K562 (cell line): ENCODE results near the gene G6PD. TPM values are rescaled to one million over a fixed set of nuclear protein-coding genes. Genes with fewer than 3 reads are reported as not detected.

Experiments
- ATAC-seq: fragments of 200-7000 bp; cut with Tn5 transposase; 3 replicates; pipeline ENCODE4 v1.9.1; 2020; ENCODE audit warnings: moderate library complexity
- BruUV-seq: library from RNA; stranded (reverse); fragments of 400-500 nt; replicated peaks from 2 replicates; lab custom pipeline; 2021; lab: Mats Ljungman, UMichigan
- CTCF ChIA-PET: fragments of 300-600 bp; formaldehyde crosslinking; extraction: SDS; loops from one replicate; lab custom pipeline; 2021; ENCODE audit warnings: low intra/inter-chr PET ratio; lab: Yijun Ruan, JAX
- POLR2A ChIA-PET: fragments of 300-600, 350-650 bp; sonication (Branson Sonifier 250); formaldehyde crosslinking; extraction: SDS; loops from one replicate; lab custom pipeline; 2021; ENCODE audit warnings: antibody characterized with exemption, inconsistent platforms; lab: Yijun Ruan, JAX
- DNase-seq, 4 experiments: peaks; one replicate each; pipeline versions ENCODE4 v3.0.0 to v3.0.0-alpha.2; 2011 to 2018; ENCODE audit warnings: low spot score in 3 of 4, mixed read lengths in 3 of 4; ENCODE audit errors: extremely low read depth in 1 of 4
- FAIRE-seq: peaks from 2 replicates; lab custom pipeline; 2011; peaks lifted over from hg19 to GRCh38; lab: Jason Lieb, UNC
- H2AFZ ChIP-seq: 2 replicates; pipeline ENCODE4 v1.6.0; 2011; ENCODE audit warnings: low read depth, low read length, control low read depth, inconsistent platforms
- H3K27ac ChIP-seq: fragments of 200-600 bp; 3 replicates; pipeline ENCODE4 v1.8.0; 2011; ENCODE audit warnings: low read depth, mild to moderate bottlenecking, control low read depth, inconsistent platforms, low read length, moderate library complexity, mixed read lengths; ENCODE audit errors: extremely low read depth
- H3K27me3 ChIP-seq, 2 experiments: fragments of 300-600 bp in 1 of 2; 2 replicates in 1 of 2; 3 replicates in 1 of 2; pipeline versions ENCODE4 v1.6.0 to v1.8.0; 2011; ENCODE audit warnings: inconsistent platforms in 2 of 2, low read length in 2 of 2, mild to moderate bottlenecking in 1 of 2, mixed read lengths in 1 of 2, moderate library complexity in 1 of 2; ENCODE audit not compliant: control insufficient read depth in 2 of 2, insufficient read depth in 2 of 2
- H3K36me3 ChIP-seq: fragments of 300-600 bp; 3 replicates; pipeline ENCODE4 v1.8.0; 2011; ENCODE audit warnings: mild to moderate bottlenecking, low read length, inconsistent platforms; ENCODE audit not compliant: control insufficient read depth, insufficient read depth
- H3K4me1 ChIP-seq, 2 experiments: fragments of 200-600 bp in 1 of 2; replicated peaks in 1 of 2; 2 replicates in 1 of 2; 3 replicates in 1 of 2; pipeline versions ENCODE4 v1.5.1 to v1.8.0; 2011; ENCODE audit warnings: inconsistent platforms in 2 of 2, low read length in 2 of 2, mild to moderate bottlenecking in 1 of 2, mixed read lengths in 1 of 2, moderate library complexity in 1 of 2; ENCODE audit not compliant: control insufficient read depth in 2 of 2, insufficient read depth in 2 of 2
- H3K4me2 ChIP-seq: 2 replicates; pipeline ENCODE4 v1.6.1; 2011; ENCODE audit warnings: low read length, control low read depth, inconsistent platforms, mixed read lengths; ENCODE audit not compliant: insufficient read depth
- H3K4me3 ChIP-seq: fragments of 200-600 bp; sonication (generic), shearing (Covaris generic); 2 replicates; pipeline ENCODE4 v1.5.1; 2016; ENCODE audit warnings: control low read depth, inconsistent platforms
- H3K79me2 ChIP-seq: fragments of 200-600 bp; 3 replicates; pipeline ENCODE4 v1.8.0; 2011; ENCODE audit warnings: low read length, inconsistent platforms; ENCODE audit not compliant: control insufficient read depth, insufficient read depth
- H3K9ac ChIP-seq, 2 experiments: 2 replicates each; pipeline versions ENCODE4 v1.6.0 to v1.6.1; 2011; ENCODE audit warnings: low read depth in 2 of 2, low read length in 2 of 2, control low read depth in 1 of 2, inconsistent platforms in 1 of 2, mild to moderate bottlenecking in 1 of 2, mixed read lengths in 1 of 2; ENCODE audit not compliant: insufficient read depth in 1 of 2
- H3K9me1 ChIP-seq: one replicate; pipeline ENCODE4 v1.6.0; 2011; ENCODE audit warnings: inconsistent platforms, mild to moderate bottlenecking, low read length, moderate library complexity; ENCODE audit not compliant: control insufficient read depth, insufficient read depth
- H3K9me3 ChIP-seq: replicated peaks from 2 replicates; pipeline ENCODE4 v1.5.1; 2011; ENCODE audit warnings: low read depth, low read length, inconsistent platforms; ENCODE audit not compliant: control insufficient read depth, insufficient read depth
- H4K20me1 ChIP-seq: replicated peaks from 2 replicates; pipeline ENCODE4 v1.6.1; 2011; ENCODE audit warnings: low read length, inconsistent platforms, mixed read lengths; ENCODE audit not compliant: control insufficient read depth, insufficient read depth
- ATF1 ChIP-seq, 2 experiments: fragments of 450-650 bp in 1 of 2; IDR thresholded peaks; 2 replicates each; pipeline ENCODE4 v1.6.1; 2016; ENCODE audit warnings: missing compliant biosample characterization in 1 of 2, missing genetic modification characterization in 1 of 2
- CBFA2T3 ChIP-seq: fragments of 450-650 bp; IDR thresholded peaks from 2 replicates; pipeline ENCODE4 v1.6.1; 2017
- CBX1 ChIP-seq: sonication (generic); IDR thresholded peaks from 2 replicates; pipeline ENCODE4 v1.6.1; 2016; ENCODE audit warnings: antibody characterized with exemption, low read depth, mild to moderate bottlenecking
- CREB1 ChIP-seq, 2 experiments: sonication (generic) in 1 of 2; formaldehyde crosslinking in 1 of 2; IDR thresholded peaks; 2 replicates each; pipeline versions ENCODE4 v1.6.1 to v1.8.0; 2012 to 2022; ENCODE audit warnings: inconsistent platforms in 1 of 2, mild to moderate bottlenecking in 1 of 2, missing genetic modification reagents in 1 of 2, moderate library complexity in 1 of 2
- CTBP1 ChIP-seq: fragments of 450-650 bp; IDR thresholded peaks from 2 replicates; pipeline ENCODE4 v1.6.1; 2016; ENCODE audit warnings: borderline replicate concordance
- CXXC5 ChIP-seq: fragments of 250-450 bp; sonication (Bioruptor Pico); IDR thresholded peaks from 2 replicates; pipeline ENCODE4 v1.8.0; 2022; ENCODE audit warnings: inconsistent platforms, mild to moderate bottlenecking, moderate library complexity
- ETV1 ChIP-seq: fragments of 450-650 bp; conservative IDR thresholded peaks from 2 replicates; pipeline ENCODE4 v1.6.1; 2016; ENCODE audit warnings: missing genetic modification characterization, control low read depth, low read depth, missing compliant biosample characterization
- HMGN3 ChIP-seq: IDR thresholded peaks from 2 replicates; pipeline ENCODE4 v1.6.1; 2011; ENCODE audit warnings: borderline replicate concordance, low read depth, mild to moderate bottlenecking, mixed read lengths, low read length; ENCODE audit not compliant: insufficient read length; ENCODE audit errors: extremely low read depth
- KLF16 ChIP-seq: IDR thresholded peaks from 2 replicates; pipeline ENCODE4 v1.6.1; 2016; ENCODE audit warnings: antibody characterized with exemption
- LEF1 ChIP-seq: fragments of 450-650 bp; IDR thresholded peaks from 2 replicates; pipeline ENCODE4 v1.6.1; 2016; ENCODE audit warnings: mild to moderate bottlenecking
- MBD2 ChIP-seq: sonication (generic); IDR thresholded peaks from 2 replicates; pipeline ENCODE4 v1.6.1; 2016; ENCODE audit warnings: low read depth, borderline replicate concordance
- MCM3 ChIP-seq: fragments of 450-650 bp; IDR thresholded peaks from 2 replicates; pipeline ENCODE4 v1.6.1; 2016
- MECOM ChIP-seq: fragments of 250-450 bp; sonication (Bioruptor Pico); IDR thresholded peaks from 2 replicates; pipeline ENCODE4 v1.8.0; 2022; ENCODE audit warnings: inconsistent platforms
- NFE2 ChIP-seq: IDR thresholded peaks from 2 replicates; pipeline ENCODE4 v1.6.1; 2014; ENCODE audit warnings: antibody characterized with exemption, low read depth
- POLR2A ChIP-seq: fragments of 450-650 bp; conservative IDR thresholded peaks from 2 replicates; pipeline ENCODE4 v1.6.1; 2016
- POLR2B ChIP-seq: fragments of 450-650 bp; IDR thresholded peaks from 2 replicates; pipeline ENCODE4 v1.6.1; 2018; ENCODE audit warnings: low read depth; ENCODE audit not compliant: partially characterized antibody
- PYGO2 ChIP-seq: fragments of 450-650 bp; IDR thresholded peaks from 2 replicates; pipeline ENCODE4 v1.6.1; 2016; ENCODE audit warnings: mild to moderate bottlenecking, missing genetic modification characterization, moderate library complexity, missing compliant biosample characterization
- RNF2 ChIP-seq: sonication (generic); IDR thresholded peaks from 2 replicates; pipeline ENCODE4 v1.6.1; 2016
- TCF3 ChIP-seq: sonication (generic); formaldehyde crosslinking; IDR thresholded peaks from 2 replicates; pipeline ENCODE4 v1.4.0; 2020; ENCODE audit warnings: mild to moderate bottlenecking, missing genetic modification reagents
- ZNF507 ChIP-seq: conservative IDR thresholded peaks from 2 replicates; pipeline ENCODE4 v1.6.1; 2017; ENCODE audit warnings: missing genetic modification characterization, missing compliant biosample characterization
- ZNF583 ChIP-seq: fragments of 250-450 bp; sonication (Bioruptor Pico); IDR thresholded peaks from 2 replicates; pipeline ENCODE4 v1.4.0; 2020
- ZNF79 ChIP-seq: fragments of 250-450 bp; sonication (Bioruptor Pico); IDR thresholded peaks from 2 replicates; pipeline ENCODE4 v1.4.0; 2020; ENCODE audit warnings: low read depth, mild to moderate bottlenecking, moderate library complexity
- WGBS: fragments of 100-300 bp; shearing (Covaris generic); methylation state at CpG from one replicate; pipeline ENCODE4 v1.1.6; 2016; ENCODE audit warnings: low coverage, mixed read lengths; ENCODE audit not compliant: insufficient coverage; ENCODE audit errors: missing lambda C conversion rate; 5-methylcytosine and 5-hydroxymethylcytosine counted together
- in situ Hi-C: fragments of 300-500 bp; cut with MboI; formaldehyde crosslinking; loops from 4 replicates; pipeline ENCODE4 v1.15.0; 2018; ENCODE audit warnings: inconsistent platforms, mixed read lengths
- intact Hi-C: fragments of 100-400 bp; cut with micrococcal nuclease; formaldehyde crosslinking; loops from 2 replicates; pipeline ENCODE4 v1.14.2; 2022
- polyA plus RNA-seq, 8 experiments: library from polyadenylated mRNA; depleted of rRNA in 4 of 8; stranded (reverse) in 5 of 8; unstranded in 3 of 8; fragments of >200 nt; fragmentation: Nextera tagmentation in 2 of 8; fragmentation: Illumina TruSeq in 1 of 8; extraction: Ambion mirVana in 2 of 8; extraction: Trizol in 1 of 8; gene quantifications; 2 replicates each; pipeline versions ENCODE4 v1.2.1 to v1.2.3, GENCODE V29; 2011 to 2014; ENCODE audit warnings: inconsistent platforms in 1 of 8, missing spikeins in 1 of 8
- total RNA-seq, 7 experiments: library from RNA; depleted of rRNA in 6 of 7; stranded (reverse); fragments of >200 nt in 6 of 7; fragmentation: Illumina TruSeq in 2 of 7; extraction: Trizol in 2 of 7; gene quantifications; 2 replicates each; pipeline versions ENCODE4 v1.2.1 to v1.2.3, GENCODE V29; 2011 to 2021; ENCODE audit warnings: low replicate concordance in 1 of 7
- TF ChIP-seq, protein P1 (sequence below): fragments of 450-650 bp; IDR thresholded peaks from 2 replicates; pipeline ENCODE4 v1.6.1; 2016; ENCODE audit warnings: borderline replicate concordance

Gene G6PD
- total and polyA plus RNA-seq, 9 of the 15 experiments (the other 6 are each of a cell fraction or from before 2014, with no cell fraction given): 2.9 to 222 (median 66.4) TPM

DNA sequence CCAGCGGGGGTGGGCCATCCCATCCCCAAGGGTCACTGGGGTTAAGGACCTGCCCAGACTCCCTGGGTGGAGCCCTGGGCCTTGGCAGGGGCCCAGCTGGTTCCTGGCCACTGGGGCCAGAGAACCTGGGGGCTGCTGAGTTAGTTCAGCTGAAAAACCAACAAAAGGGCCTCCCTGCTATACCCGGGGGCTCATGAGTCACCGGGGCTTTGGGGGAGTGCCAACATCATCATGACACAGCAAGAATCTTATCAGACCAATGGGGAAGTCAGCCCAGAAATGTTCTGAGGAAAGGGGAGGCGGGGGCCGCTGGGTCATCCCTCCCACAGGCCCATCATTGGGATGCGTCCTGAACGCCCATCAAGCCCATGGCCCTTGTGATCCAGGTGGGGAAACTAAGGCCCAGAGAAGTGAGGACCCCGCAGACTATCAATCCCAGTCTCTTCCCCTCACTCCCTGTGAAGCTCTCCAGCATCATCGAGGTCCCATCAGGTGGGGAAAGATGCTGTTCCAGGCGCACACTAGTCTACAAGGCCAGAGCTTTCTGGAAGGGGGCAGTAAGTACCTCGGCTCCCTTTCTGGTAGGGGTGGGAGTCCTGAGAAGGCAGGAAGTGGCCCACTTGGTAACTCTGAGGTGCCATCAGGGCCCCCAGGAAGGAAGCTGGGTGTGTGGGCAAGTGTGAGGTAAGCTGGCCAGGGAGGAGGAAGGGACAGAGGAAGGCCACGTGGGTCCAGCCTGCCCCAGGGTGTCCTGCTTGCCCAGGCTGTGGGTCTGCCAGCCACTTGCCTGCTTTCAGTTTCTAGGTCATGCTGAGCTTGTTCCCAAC, 4.5 kb downstream of the G6PD start:
- H3K4me2 ChIP-seq: peak overlapping the region; percentile 87
- H3K9me3 ChIP-seq: no peaks in the 10 kb centered on the region
- peak overlapping the region; percentile 9; the same call in 1 of the 2 replicates for H2AFZ ChIP-seq
- peak; percentile 83 for ATAC-seq
- CTCF ChIA-PET: no interaction called here
- in situ Hi-C loops (loop anchor here (25.0 kb wide), 1 partner anchor 380 kb away; no protein-coding TSS in a partner anchor), intact Hi-C loops (no loop called here)
- WGBS: 5% methylated on average over 8 of the region's 12 CpGs
- no peaks in the 10 kb centered on the region for H3K9me1 ChIP-seq
- peaks cover 61% of the 10 kb centered on the region for H3K36me3 ChIP-seq
- no peaks in the 10 kb centered on the region for H3K27me3 ChIP-seq
- H4K20me1 ChIP-seq: no peaks in the 10 kb centered on the region
- DNase-seq: peak; percentile 83 to 96 (median 88)
- H3K4me1 ChIP-seq: peaks cover 40 to 56% of the 10 kb centered on the region in 2 experiments
- H3K79me2 ChIP-seq: peaks cover 73% of the 10 kb centered on the region
- peak overlapping the region; percentile 33 for H3K4me3 ChIP-seq
- peak; percentile 97 for FAIRE-seq
- H3K27ac ChIP-seq: peak overlapping the region; percentile 94
- H3K9ac ChIP-seq: peak overlapping the region; percentile 91
- POLR2A ChIA-PET: interaction anchor here (0.5 to 1.9 kb wide), 10 partner anchors 10 to 619 kb away, joined by 3 to 12 read pairs (median 4); partner anchors contain the start of gene EMD
- TSS peak; percentile 76 for BruUV-seq
- TF ChIP-seq CBX1: no peak
- peak; percentile 77 for TF ChIP-seq CTBP1
- peak; percentile 61 for TF ChIP-seq CBFA2T3
- TF ChIP-seq POLR2A: peak; percentile 57
- peak; percentile 50 for TF ChIP-seq POLR2B
- TF ChIP-seq NFE2: peak; percentile 99
- TF ChIP-seq CXXC5 (CRISPR knock-in tag): peak; percentile 49; the same call in 1 of the 2 replicates
- peak; percentile 25; the same call in 1 of the 2 replicates for TF ChIP-seq TCF3 (CRISPR knock-in tag)
- no peak for TF ChIP-seq MCM3
- no peak for TF ChIP-seq ZNF79
- TF ChIP-seq MBD2: 0 out of 2 replicates have a peak, but pooled peaks have one; percentile 31
- no peak for TF ChIP-seq ATF1 (CRISPR knock-in tag; IDR thresholded peaks at IDR 0.05)
- TF ChIP-seq ATF1 (tag; IDR thresholded peaks at IDR 0.05): peak; percentile 82
- TF ChIP-seq KLF16: peak; percentile 49
- no peak for TF ChIP-seq PYGO2
- TF ChIP-seq, protein P1, sequence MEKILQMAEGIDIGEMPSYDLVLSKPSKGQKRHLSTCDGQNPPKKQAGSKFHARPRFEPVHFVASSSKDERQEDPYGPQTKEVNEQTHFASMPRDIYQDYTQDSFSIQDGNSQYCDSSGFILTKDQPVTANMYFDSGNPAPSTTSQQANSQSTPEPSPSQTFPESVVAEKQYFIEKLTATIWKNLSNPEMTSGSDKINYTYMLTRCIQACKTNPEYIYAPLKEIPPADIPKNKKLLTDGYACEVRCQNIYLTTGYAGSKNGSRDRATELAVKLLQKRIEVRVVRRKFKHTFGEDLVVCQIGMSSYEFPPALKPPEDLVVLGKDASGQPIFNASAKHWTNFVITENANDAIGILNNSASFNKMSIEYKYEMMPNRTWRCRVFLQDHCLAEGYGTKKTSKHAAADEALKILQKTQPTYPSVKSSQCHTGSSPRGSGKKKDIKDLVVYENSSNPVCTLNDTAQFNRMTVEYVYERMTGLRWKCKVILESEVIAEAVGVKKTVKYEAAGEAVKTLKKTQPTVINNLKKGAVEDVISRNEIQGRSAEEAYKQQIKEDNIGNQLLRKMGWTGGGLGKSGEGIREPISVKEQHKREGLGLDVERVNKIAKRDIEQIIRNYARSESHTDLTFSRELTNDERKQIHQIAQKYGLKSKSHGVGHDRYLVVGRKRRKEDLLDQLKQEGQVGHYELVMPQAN: 0 out of 2 replicates have a peak, but pooled peaks have one; percentile 20
- no peak for TF ChIP-seq ZNF507
- peak; percentile 70; the same call in 1 of the 2 replicates for TF ChIP-seq LEF1
- TF ChIP-seq MECOM: no peak
- TF ChIP-seq ZNF583 (CRISPR knock-in tag): 0 out of 2 replicates have a peak, but pooled peaks have one; percentile 51
- peak; percentile 57; the same call in 1 of the 2 replicates for TF ChIP-seq RNF2
- TF ChIP-seq CREB1 (IDR thresholded peaks at IDR 0.05): peak; percentile 44; the same call in 1 of the 2 replicates
- peak; percentile 65; the same call in 1 of the 2 replicates for TF ChIP-seq CREB1 (CRISPR knock-in tag; IDR thresholded peaks at IDR 0.05)
- peak; percentile 60 for TF ChIP-seq HMGN3
- no peak; the same call in 1 of the 2 replicates for TF ChIP-seq ETV1
